ENCODE data around the gene GLS. TPM values are rescaled to one million over a fixed set of nuclear protein-coding genes. Genes with fewer than 3 reads are reported as not detected.

Gene GLS
- total RNA-seq, 2 donors from 2014 or later = 47.2 to 99.3 TPM

- H3K27me3 Mint-ChIP-seq (ENCODE audit: insufficient read depth) = no peaks in the 10 kb centered on the region
- Histone ChIP-seq H3K27ac (ENCODE audit: low read depth, low read length) (no peak overlapping the region), H3K4me3 (ENCODE audit: low read length) (no peak overlapping the region), H3K4me1 (ENCODE audit: control insufficient read depth, insufficient read depth, low read length) (no peaks in the 10 kb centered on the region), H3K9ac (ENCODE audit: extremely low read depth, low read length, poor library complexity, severe bottlenecking) (no peak overlapping the region), H3K36me3 (ENCODE audit: control insufficient read depth, insufficient read depth, low read length) (peaks cover 98% of the 10 kb centered on the region), H3K9me3 (ENCODE audit: control insufficient read depth, low read length) (peaks cover under 1% of the 10 kb centered on the region), H3K27me3 (ENCODE audit: control insufficient read depth, insufficient read depth, low read length, poor library complexity, severe bottlenecking) (no peaks in the 10 kb centered on the region)
- DNase-seq = no peak
- peaks cover 3% of the 10 kb centered on the region for H3K4me1 Mint-ChIP-seq
- no peak overlapping the region for H3K27ac Mint-ChIP-seq
- peaks cover 84% of the 10 kb centered on the region for H3K36me3 Mint-ChIP-seq (ENCODE audit: low read depth)
- H3K9me3 Mint-ChIP-seq = no peaks in the 10 kb centered on the region
- TF ChIP-seq, protein P1, sequence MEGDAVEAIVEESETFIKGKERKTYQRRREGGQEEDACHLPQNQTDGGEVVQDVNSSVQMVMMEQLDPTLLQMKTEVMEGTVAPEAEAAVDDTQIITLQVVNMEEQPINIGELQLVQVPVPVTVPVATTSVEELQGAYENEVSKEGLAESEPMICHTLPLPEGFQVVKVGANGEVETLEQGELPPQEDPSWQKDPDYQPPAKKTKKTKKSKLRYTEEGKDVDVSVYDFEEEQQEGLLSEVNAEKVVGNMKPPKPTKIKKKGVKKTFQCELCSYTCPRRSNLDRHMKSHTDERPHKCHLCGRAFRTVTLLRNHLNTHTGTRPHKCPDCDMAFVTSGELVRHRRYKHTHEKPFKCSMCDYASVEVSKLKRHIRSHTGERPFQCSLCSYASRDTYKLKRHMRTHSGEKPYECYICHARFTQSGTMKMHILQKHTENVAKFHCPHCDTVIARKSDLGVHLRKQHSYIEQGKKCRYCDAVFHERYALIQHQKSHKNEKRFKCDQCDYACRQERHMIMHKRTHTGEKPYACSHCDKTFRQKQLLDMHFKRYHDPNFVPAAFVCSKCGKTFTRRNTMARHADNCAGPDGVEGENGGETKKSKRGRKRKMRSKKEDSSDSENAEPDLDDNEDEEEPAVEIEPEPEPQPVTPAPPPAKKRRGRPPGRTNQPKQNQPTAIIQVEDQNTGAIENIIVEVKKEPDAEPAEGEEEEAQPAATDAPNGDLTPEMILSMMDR (conservative IDR thresholded peaks at IDR 0.05) = no peak
- WGBS, 2 experiments (ENCODE audit: insufficient coverage in 1 of 2, insufficient read length in 1 of 2) = 100% methylated on average over 3 of the region's 3 CpGs; no CpG with 5 or more reads in 1 of the 2 experiments
- no peak overlapping the region for H3K4me3 Mint-ChIP-seq
Observed at GRCh38 chr2:190988910-190989309, 108.3 kb downstream of the GLS start.

- 92 to 100% methylated on average over 4 to 6 of the region's 6 CpGs for WGBS, 2 experiments (ENCODE audit: insufficient coverage in 1 of 2, insufficient read length in 1 of 2)
- Histone ChIP-seq H3K9me3 (ENCODE audit: control insufficient read depth, low read length) (no peaks in the 10 kb centered on the region), H3K36me3 (ENCODE audit: control insufficient read depth, insufficient read depth, low read length) (peaks cover 95% of the 10 kb centered on the region), H3K27ac (ENCODE audit: low read depth, low read length) (no peak overlapping the region), H3K9ac (ENCODE audit: extremely low read depth, low read length, poor library complexity, severe bottlenecking) (no peak overlapping the region), H3K27me3 (ENCODE audit: control insufficient read depth, insufficient read depth, low read length, poor library complexity, severe bottlenecking) (no peaks in the 10 kb centered on the region), H3K4me3 (ENCODE audit: low read length) (no peak overlapping the region), H3K4me1 (ENCODE audit: control insufficient read depth, insufficient read depth, low read length) (no peaks in the 10 kb centered on the region)
- Mint-ChIP-seq H3K4me1 (peaks cover 3% of the 10 kb centered on the region), H3K27me3 (ENCODE audit: insufficient read depth) (no peaks in the 10 kb centered on the region), H3K36me3 (ENCODE audit: low read depth) (peaks cover 83% of the 10 kb centered on the region), H3K9me3 (no peaks in the 10 kb centered on the region), H3K4me3 (no peak overlapping the region), H3K27ac (no peak overlapping the region)
- DNase-seq = no peak
- TF ChIP-seq, protein P1 (conservative IDR thresholded peaks at IDR 0.05) = no peak
Observed at GRCh38 chr2:190990132-190990531, 109.5 kb downstream of the GLS start.

DNA sequence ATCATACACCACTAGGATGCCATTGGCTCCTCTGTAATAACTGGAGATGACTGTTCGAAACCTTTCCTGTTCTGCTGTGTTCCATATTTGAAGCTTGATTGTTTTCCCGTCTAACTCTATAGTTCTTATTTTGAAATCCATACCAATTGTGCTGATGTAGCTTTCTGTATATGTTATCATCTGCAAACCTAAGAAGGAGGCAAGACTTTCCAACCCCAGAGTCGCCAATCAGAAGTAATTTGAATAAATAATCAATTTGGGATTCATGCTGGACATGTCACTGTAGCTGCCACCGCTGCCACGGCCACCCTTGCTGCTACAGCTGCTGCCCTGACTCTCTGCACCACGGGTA lies 112.6 kb downstream of the GLS start:
- Mint-ChIP-seq H3K4me3 (no peak overlapping the region), H3K27ac (no peak overlapping the region), H3K9me3 (no peaks in the 10 kb centered on the region), H3K4me1 (no peaks in the 10 kb centered on the region), H3K36me3 (ENCODE audit: low read depth) (peaks cover 79% of the 10 kb centered on the region), H3K27me3 (ENCODE audit: insufficient read depth) (no peaks in the 10 kb centered on the region)
- Histone ChIP-seq H3K4me3 (ENCODE audit: low read length) (no peak overlapping the region), H3K4me1 (ENCODE audit: control insufficient read depth, insufficient read depth, low read length) (no peaks in the 10 kb centered on the region), H3K9me3 (ENCODE audit: control insufficient read depth, low read length) (no peaks in the 10 kb centered on the region), H3K36me3 (ENCODE audit: control insufficient read depth, insufficient read depth, low read length) (peaks cover 95% of the 10 kb centered on the region), H3K9ac (ENCODE audit: extremely low read depth, low read length, poor library complexity, severe bottlenecking) (no peak overlapping the region), H3K27me3 (ENCODE audit: control insufficient read depth, insufficient read depth, low read length, poor library complexity, severe bottlenecking) (no peaks in the 10 kb centered on the region), H3K27ac (ENCODE audit: low read depth, low read length) (no peak overlapping the region)
- DNase-seq = no peak
- TF ChIP-seq, protein P1 (conservative IDR thresholded peaks at IDR 0.05) = no peak
- 95 to 98% methylated on average over 5 to 6 of the region's 6 CpGs for WGBS, 2 experiments (ENCODE audit: insufficient coverage in 1 of 2, insufficient read length in 1 of 2)

Data from endodermal cell (in vitro differentiated cells).